ENCODE measurements around the gene TARDBP. TPM values are rescaled to one million over a fixed set of nuclear protein-coding genes. Genes with fewer than 3 reads are reported as not detected.

Gene TARDBP
- total and polyA plus RNA-seq, 8 donors: 68.8 to 243 (median 118) TPM

- Histone ChIP-seq H3K4me3 (no peak overlapping the region), H3K9me3 (no peaks in the 10 kb centered on the region), H3K4me1 (peaks cover 0 to 13% (median 5%) of the 10 kb centered on the region in 4 donors), H3K27me3 (peaks cover 0 to 11% (median 0%) of the 10 kb centered on the region in 3 donors), H3K36me3 (peaks cover 19 to 31% (median 30%) of the 10 kb centered on the region in 4 donors), H3K27ac (no peak overlapping the region)
- 41 to 48% (median 44%) methylated on average over 17 to 19 of the region's 19 CpGs for WGBS, 5 donors
- TF ChIP-seq EP300 (IDR thresholded peaks at IDR 0.05): no peak
- TF ChIP-seq POLR2A (IDR thresholded peaks at IDR 0.05): no peak
- TF ChIP-seq, protein P1, sequence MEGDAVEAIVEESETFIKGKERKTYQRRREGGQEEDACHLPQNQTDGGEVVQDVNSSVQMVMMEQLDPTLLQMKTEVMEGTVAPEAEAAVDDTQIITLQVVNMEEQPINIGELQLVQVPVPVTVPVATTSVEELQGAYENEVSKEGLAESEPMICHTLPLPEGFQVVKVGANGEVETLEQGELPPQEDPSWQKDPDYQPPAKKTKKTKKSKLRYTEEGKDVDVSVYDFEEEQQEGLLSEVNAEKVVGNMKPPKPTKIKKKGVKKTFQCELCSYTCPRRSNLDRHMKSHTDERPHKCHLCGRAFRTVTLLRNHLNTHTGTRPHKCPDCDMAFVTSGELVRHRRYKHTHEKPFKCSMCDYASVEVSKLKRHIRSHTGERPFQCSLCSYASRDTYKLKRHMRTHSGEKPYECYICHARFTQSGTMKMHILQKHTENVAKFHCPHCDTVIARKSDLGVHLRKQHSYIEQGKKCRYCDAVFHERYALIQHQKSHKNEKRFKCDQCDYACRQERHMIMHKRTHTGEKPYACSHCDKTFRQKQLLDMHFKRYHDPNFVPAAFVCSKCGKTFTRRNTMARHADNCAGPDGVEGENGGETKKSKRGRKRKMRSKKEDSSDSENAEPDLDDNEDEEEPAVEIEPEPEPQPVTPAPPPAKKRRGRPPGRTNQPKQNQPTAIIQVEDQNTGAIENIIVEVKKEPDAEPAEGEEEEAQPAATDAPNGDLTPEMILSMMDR (IDR thresholded peaks at IDR 0.05): no peak
- TF ChIP-seq POLR2AphosphoS5 (IDR thresholded peaks at IDR 0.05): no peak
- DNase-seq: no peak
- intact Hi-C loops (cut with DNase I; ENCODE audit: low total_unique reads): no loop called here
Observed at GRCh38 chr1:11051781-11052511, 39.5 kb downstream of the TARDBP start.

GRCh38 chr1:11052839-11053757, 40.6 kb downstream of the TARDBP start:
- no peak overlapping the region for H3K27ac ChIP-seq
- H3K4me3 ChIP-seq: no peak overlapping the region
- TF ChIP-seq POLR2A (IDR thresholded peaks at IDR 0.05) (no peak), POLR2AphosphoS5 (IDR thresholded peaks at IDR 0.05) (peak in 1 of 3 donors; percentile 27), EP300 (IDR thresholded peaks at IDR 0.05) (no peak)
- TF ChIP-seq, protein P1 (IDR thresholded peaks at IDR 0.05): no peak
- peaks cover 19 to 43% (median 41%) of the 10 kb centered on the region in 4 donors for H3K36me3 ChIP-seq
- DNase-seq: peak in 1 of 2 donors; percentile 55
- peaks cover 0 to 13% (median 7%) of the 10 kb centered on the region in 4 donors for H3K4me1 ChIP-seq
- WGBS, 5 donors: 18 to 37% (median 22%) methylated on average over 22 to 29 of the region's 29 CpGs
- intact Hi-C loops (cut with DNase I; ENCODE audit: low total_unique reads): no loop called here
- H3K27me3 ChIP-seq: peaks cover 0 to 11% (median 0%) of the 10 kb centered on the region in 3 donors
- H3K9me3 ChIP-seq: no peaks in the 10 kb centered on the region

- no peak overlapping the region for H3K4me3 ChIP-seq
- no peak overlapping the region for H3K27ac ChIP-seq
- WGBS, 5 donors: 55 to 69% (median 64%) methylated on average over 8 to 10 of the region's 10 CpGs
- DNase-seq: peak in 1 of 2 donors; percentile 60
- peaks cover 0 to 17% (median 11%) of the 10 kb centered on the region in 4 donors for H3K4me1 ChIP-seq
- TF ChIP-seq POLR2A (IDR thresholded peaks at IDR 0.05): no peak
- TF ChIP-seq, protein P1 (IDR thresholded peaks at IDR 0.05): no peak
- no peak for TF ChIP-seq EP300 (IDR thresholded peaks at IDR 0.05)
- TF ChIP-seq POLR2AphosphoS5 (IDR thresholded peaks at IDR 0.05): no peak
- H3K36me3 ChIP-seq: peaks cover 19 to 44% (median 42%) of the 10 kb centered on the region in 4 donors
- intact Hi-C loops (cut with DNase I; ENCODE audit: low total_unique reads): no loop called here
- peaks cover 0 to 11% (median 0%) of the 10 kb centered on the region in 3 donors for H3K27me3 ChIP-seq
- H3K9me3 ChIP-seq: no peaks in the 10 kb centered on the region
Observed at GRCh38 chr1:11053758-11054137, 41.3 kb downstream of the TARDBP start.

DNA sequence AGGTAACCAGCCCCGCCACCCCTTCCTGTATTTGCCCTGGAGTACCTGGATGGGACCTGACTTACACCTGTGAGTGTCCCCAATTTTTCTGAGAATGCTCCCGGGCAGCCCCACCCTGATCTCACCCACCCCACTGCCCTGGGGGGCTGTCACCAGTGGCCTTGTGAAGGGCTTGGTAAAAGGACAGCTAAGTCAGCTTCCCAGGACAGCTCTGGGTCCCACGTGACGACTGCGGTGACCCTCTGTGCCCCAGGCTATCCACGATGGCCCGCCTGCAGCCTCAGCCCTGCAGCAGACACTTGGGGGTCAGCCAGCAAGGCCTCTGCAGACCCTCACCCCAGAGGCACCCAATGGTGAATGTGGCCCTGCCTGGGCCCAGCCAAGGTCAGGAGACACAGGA, 41.7 kb downstream of the TARDBP start:
- Histone ChIP-seq H3K27me3 (peaks cover 0 to 11% (median 0%) of the 10 kb centered on the region in 3 donors), H3K27ac (no peak overlapping the region), H3K4me3 (no peak overlapping the region), H3K4me1 (peaks cover 0 to 21% (median 15%) of the 10 kb centered on the region in 4 donors), H3K9me3 (no peaks in the 10 kb centered on the region), H3K36me3 (peaks cover 19 to 44% (median 42%) of the 10 kb centered on the region in 4 donors)
- TF ChIP-seq EP300 (IDR thresholded peaks at IDR 0.05) (no peak), POLR2A (IDR thresholded peaks at IDR 0.05) (no peak), POLR2AphosphoS5 (IDR thresholded peaks at IDR 0.05) (no peak)
- TF ChIP-seq, protein P1 (IDR thresholded peaks at IDR 0.05): no peak
- WGBS, 5 donors: 87 to 91% (median 90%) methylated on average over 5 to 7 of the region's 7 CpGs
- intact Hi-C loops (cut with DNase I; ENCODE audit: low total_unique reads): no loop called here
- DNase-seq: no peak
